Testis (tissue), 3 donors: ENCODE results near the gene SHISA6. TPM values are rescaled to one million over a fixed set of nuclear protein-coding genes. Genes with fewer than 3 reads are reported as not detected.
"Not testable (repeated sequence)": the region's sequence is repeated elsewhere in the genome, so short reads cannot be mapped to it uniquely, and the experiment has no call there.

Experiments
- DNase-seq: peaks from one replicate; pipeline ENCODE4 v3.0.0-alpha.2; 2019
- H3K27ac ChIP-seq, 2 donors: fragments of 200-600 bp; sonication (generic); one replicate each; pipeline ENCODE4 v1.5.1; 2019
- H3K27me3 ChIP-seq: fragments of 200-600 bp; sonication (generic); one replicate; pipeline ENCODE4 v1.5.1; 2019
- H3K36me3 ChIP-seq: fragments of 200-600 bp; sonication (generic); one replicate; pipeline ENCODE4 v1.5.1; 2017; ENCODE audit warnings: low read depth; ENCODE audit errors: missing control alignments
- H3K4me1 ChIP-seq: fragments of 200-600 bp; sonication (generic); one replicate; pipeline ENCODE4 v1.5.1; 2019
- H3K4me3 ChIP-seq, 2 donors: fragments of 200-600 bp; sonication (generic); one replicate each; pipeline ENCODE4 v1.5.1; 2017 to 2019
- H3K9me3 ChIP-seq: fragments of 200-600 bp; sonication (generic); one replicate; pipeline ENCODE4 v1.5.1; 2017
- CTCF ChIP-seq, 3 experiments: fragments of 450-650 bp in 2 of 3; fragments of 200-600 bp in 1 of 3; sonication (generic) in 1 of 3; IDR thresholded peaks; one replicate each; pipeline ENCODE4 v1.5.1; 2016 to 2019; ENCODE audit warnings: antibody characterized with exemption in 3 of 3, mild to moderate bottlenecking in 2 of 3, moderate library complexity in 1 of 3
- POLR2A ChIP-seq: fragments of 450-650 bp; IDR thresholded peaks from one replicate; pipeline ENCODE4 v1.6.1; 2017; ENCODE audit warnings: antibody characterized with exemption, mild to moderate bottlenecking, moderate library complexity
- WGBS, 2 donors: methylation state at CpG; one replicate each; pipeline ENCODE4 v1.1.5; 2018; 5-methylcytosine and 5-hydroxymethylcytosine counted together
- intact Hi-C: fragments of 100-400 bp; cut with DNase I; formaldehyde crosslinking; loops from one replicate; pipeline ENCODE4 v1.15.1; 2023; ENCODE audit warnings: low total_unique reads
- polyA plus RNA-seq: library from polyadenylated mRNA; stranded (reverse); fragments of 350-450 nt; fragmentation: Illumina TruSeq; extraction: RNeasy Lipid Tissue Mini Kit (QIAGEN cat#74804); gene quantifications from one replicate; pipeline ENCODE4 v1.2.3, GENCODE V29; 2014; ENCODE audit warnings: low read depth, low replicate concordance; ENCODE audit not compliant: insufficient read depth
- total RNA-seq, 2 donors: library from RNA; depleted of rRNA; stranded (reverse); fragments of >200 nt; gene quantifications; one replicate each; pipeline ENCODE4 v1.2.3, GENCODE V29; 2016

SHISA6 gene
- total and polyA plus RNA-seq, 3 donors from 2014 or later: 4.0 to 10.3 (median 7.5) TPM

- WGBS, 2 donors: 65 to 78% methylated on average over 6 of the region's 6 CpGs
- intact Hi-C loops: no loop called here
Measured at GRCh38 chr17:11300738-11301137, 59.7 kb downstream of the SHISA6 start.

GRCh38 chr17:11301874-11302273 lies 60.9 kb downstream of the SHISA6 start:
- DNase-seq, H3K27me3 ChIP-seq, H3K9me3 ChIP-seq, intact Hi-C loops, H3K36me3 ChIP-seq, H3K4me3 ChIP-seq: not testable (repeated sequence)
- Histone ChIP-seq H3K4me1 (peaks cover 29% of the 10 kb centered on the region), H3K27ac (peak overlapping the region in 1 of 2 donors; percentile 60)
- 79 to 88% methylated on average over 5 of the region's 5 CpGs for WGBS, 2 donors

More at GRCh38 chr17:11300738-11301137, 59.7 kb downstream of the SHISA6 start:
- Histone ChIP-seq H3K4me1 (peaks cover 29% of the 10 kb centered on the region), H3K36me3 (no peaks in the 10 kb centered on the region), H3K27ac (peak overlapping the region; percentile 21 to 60), H3K9me3 (no peaks in the 10 kb centered on the region), H3K4me3 (no peak overlapping the region), H3K27me3 (no peaks in the 10 kb centered on the region)
- no peak for TF ChIP-seq POLR2A
- no peak for TF ChIP-seq CTCF (IDR thresholded peaks at IDR 0.05)
- DNase-seq: peak; percentile 38

- TF ChIP-seq CTCF (IDR thresholded peaks at IDR 0.05) (no peak), POLR2A (no peak)
- intact Hi-C loops: no loop called here
- H3K4me1 ChIP-seq: peaks cover 29% of the 10 kb centered on the region
- H3K4me3 ChIP-seq: no peak overlapping the region
- no peaks in the 10 kb centered on the region for H3K9me3 ChIP-seq
- no peak overlapping the region for H3K27ac ChIP-seq
- DNase-seq: no peak
- 58 to 63% methylated on average over 9 of the region's 9 CpGs for WGBS, 2 donors
- H3K27me3 ChIP-seq: no peaks in the 10 kb centered on the region
- no peaks in the 10 kb centered on the region for H3K36me3 ChIP-seq
Measured at GRCh38 chr17:11302401-11303186, 61.6 kb downstream of the SHISA6 start.

GRCh38 chr17:11303773-11304394 lies 62.9 kb downstream of the SHISA6 start:
- no peak overlapping the region for H3K27ac ChIP-seq
- H3K27me3 ChIP-seq: no peaks in the 10 kb centered on the region
- 89 to 90% methylated on average over 12 of the region's 12 CpGs for WGBS, 2 donors
- TF ChIP-seq CTCF (IDR thresholded peaks at IDR 0.05) (no peak), POLR2A (no peak)
- H3K4me3 ChIP-seq: no peak overlapping the region
- peaks cover 29% of the 10 kb centered on the region for H3K4me1 ChIP-seq
- DNase-seq: no peak
- H3K36me3 ChIP-seq: no peaks in the 10 kb centered on the region
- intact Hi-C loops: no loop called here
- H3K9me3 ChIP-seq: no peaks in the 10 kb centered on the region

GRCh38 chr17:11304568-11304967 lies 63.6 kb downstream of the SHISA6 start:
- H3K9me3 ChIP-seq: no peaks in the 10 kb centered on the region
- intact Hi-C loops: no loop called here
- no peak overlapping the region for H3K27ac ChIP-seq
- peaks cover 25% of the 10 kb centered on the region for H3K4me1 ChIP-seq
- no peak overlapping the region for H3K4me3 ChIP-seq
- WGBS, 2 donors: 48 to 70% methylated on average over 7 of the region's 7 CpGs
- no peak for TF ChIP-seq CTCF (IDR thresholded peaks at IDR 0.05)
- TF ChIP-seq POLR2A: no peak
- peak; percentile 45 for DNase-seq
- no peaks in the 10 kb centered on the region for H3K36me3 ChIP-seq
- H3K27me3 ChIP-seq: no peaks in the 10 kb centered on the region
